HG02852 (cell line): ENCODE results near the gene RNF115.
"Not testable (repeated sequence)": the region's sequence is repeated elsewhere in the genome, so short reads cannot be mapped to it uniquely, and the experiment has no call there.

Experiments
- ATAC-seq: cut with Tn5 transposase; IDR thresholded peaks from one replicate; pipeline ENCODE4 v1.9.1; 2021; ENCODE audit warnings: mild to moderate bottlenecking, moderate library complexity; ENCODE audit not compliant: unreplicated experiment

Gene RNF115

DNA sequence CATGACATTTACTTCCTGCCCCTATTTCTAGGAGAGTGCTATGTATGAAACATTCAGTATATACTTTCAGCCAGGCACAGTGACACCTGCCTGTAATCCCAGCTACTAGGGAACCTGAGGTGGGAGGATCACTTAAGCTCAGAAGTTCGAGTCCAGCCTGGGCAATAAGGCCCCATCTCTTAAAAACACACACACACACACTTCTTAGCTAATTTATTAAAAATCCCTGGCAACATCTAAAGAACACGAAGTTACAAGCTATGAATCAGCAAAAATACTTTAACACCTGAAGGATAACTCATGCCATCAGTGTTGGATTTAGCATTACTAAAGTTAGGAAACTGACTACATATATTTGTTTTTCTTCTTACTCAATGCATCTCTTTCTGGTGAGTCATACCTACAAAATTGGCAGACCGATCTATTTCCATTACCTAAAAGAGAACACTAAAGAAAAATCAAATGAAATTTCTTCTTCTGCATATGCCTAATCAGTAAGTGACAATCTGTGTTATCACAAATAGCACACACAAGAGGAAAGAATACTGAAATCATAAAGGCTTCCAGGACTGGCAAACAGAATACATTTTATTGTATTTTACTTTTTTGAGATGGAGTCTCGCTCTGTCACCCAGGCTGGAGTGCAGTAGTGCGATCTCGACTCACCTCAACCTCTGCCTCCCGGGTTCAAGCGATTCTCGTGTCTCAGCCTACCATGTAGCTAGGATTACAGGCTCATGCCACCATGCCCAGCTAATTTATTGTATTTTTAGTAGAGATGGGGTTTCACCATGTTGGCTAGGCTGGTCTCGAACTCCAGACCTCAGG is 41.4 kb downstream of the RNF115 start:
- no peak for ATAC-seq

DNA sequence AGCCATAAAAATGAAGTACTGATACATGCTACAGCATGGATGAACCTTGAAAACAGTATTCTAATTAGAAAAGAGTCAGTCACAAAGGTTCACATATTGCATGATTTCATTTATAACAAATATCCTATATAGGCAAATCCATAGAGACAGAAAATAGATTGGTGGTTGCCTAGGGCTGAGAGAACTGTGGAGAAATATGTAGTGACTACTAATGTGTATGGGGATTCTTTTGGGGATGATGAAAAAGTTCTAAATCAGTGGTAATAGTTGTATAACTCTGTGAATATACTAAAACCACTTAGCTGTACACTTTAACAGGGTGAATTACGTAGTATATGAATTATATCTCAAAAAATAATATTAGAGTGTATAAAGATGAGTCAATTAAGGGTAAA is 45.8 kb downstream of the RNF115 start:
- no peak for ATAC-seq

DNA sequence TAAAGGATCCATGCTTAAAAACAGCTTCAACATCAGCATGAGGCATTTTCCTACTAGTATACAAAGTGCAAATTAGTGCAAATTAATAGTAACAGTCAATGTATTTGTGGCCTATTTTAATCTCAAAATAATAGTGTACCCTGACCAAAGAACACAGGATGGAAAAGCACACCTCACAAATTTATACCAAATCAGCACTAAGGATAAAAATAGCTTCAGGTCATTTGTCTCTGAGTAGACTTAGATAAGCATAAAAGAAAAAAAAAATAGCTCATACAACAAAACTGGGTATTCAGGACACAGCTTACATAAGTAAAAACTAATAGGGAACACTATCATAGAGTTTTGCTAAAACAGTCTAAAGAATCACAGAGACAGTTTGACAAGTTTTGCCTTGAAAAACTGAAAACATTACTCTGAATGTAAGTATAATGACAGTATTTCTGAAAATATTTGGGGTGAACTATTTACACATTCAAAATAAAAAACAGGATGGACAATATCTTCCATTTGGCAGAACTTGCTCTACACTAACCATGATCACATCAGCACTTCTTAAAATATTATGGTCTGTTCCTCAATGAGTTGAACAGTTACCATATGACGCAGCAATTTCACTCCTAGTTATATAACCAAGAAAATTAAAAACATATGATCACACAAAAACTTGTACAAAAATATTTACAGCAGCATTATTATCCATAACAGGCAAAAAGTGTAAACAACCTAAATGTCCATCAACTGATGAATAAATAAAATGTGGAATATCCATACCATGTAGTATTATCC is 46.3 kb downstream of the RNF115 start:
- no peak for ATAC-seq

DNA sequence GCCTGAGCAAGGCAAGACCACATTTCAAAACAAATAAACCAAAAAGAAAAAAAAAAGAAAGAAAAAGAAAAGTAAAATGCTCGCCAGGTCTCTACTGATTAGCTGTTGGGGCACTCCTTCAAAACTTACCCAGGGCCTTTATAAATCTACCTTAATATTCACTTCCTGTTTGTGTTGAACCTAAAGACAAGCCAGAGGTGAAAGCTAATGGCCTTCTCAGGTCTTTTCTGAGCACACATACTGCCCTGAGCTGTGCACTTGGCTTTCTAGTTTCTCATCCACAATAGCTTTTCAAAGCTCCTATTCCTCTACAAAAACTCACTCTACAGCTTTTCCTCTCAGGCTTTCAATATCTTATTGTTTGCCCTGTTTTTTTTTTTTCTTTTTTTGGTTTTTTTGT is 50.5 kb downstream of the RNF115 start:
- ATAC-seq: no peak

DNA sequence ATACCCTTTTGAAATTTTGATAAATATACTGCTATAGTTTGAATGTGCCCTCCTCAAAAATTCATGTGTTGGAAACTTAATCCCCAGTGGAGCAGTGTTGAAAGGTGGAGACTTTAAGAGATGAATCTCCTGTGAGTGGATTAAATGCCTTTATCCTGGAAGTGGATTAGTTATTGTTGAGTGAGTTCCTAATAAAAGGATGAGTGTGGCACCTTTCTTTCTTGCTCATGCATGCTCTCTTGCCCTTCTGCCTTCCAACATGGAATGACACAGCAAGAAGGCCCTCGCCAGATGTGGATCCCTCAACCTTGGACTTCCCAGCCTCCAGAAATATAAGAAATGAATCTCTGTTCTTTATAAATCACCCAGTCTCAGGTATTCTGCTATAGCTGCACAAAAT is 52.8 kb downstream of the RNF115 start:
- ATAC-seq: no peak

DNA sequence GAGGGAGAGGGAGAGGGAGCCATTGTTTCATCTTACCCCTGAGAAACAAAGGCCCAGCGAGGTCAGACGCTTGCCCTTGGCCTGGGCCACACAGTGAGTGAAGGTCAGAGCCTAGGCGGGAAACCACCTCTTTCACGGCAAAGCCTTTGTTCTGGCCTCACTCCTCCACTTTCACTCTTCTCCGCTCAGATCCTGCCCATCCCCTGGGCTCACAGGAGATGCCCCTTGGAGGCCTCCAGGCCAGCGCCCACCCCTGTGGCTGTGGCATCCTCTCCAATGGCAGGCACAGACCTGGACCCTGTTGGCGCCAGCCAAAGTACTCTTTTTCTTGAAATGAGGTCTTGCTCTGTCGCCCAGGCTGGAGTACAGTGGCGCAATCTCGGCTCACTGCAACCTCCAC is 55.9 kb downstream of the RNF115 start:
- not testable (repeated sequence) for ATAC-seq

DNA sequence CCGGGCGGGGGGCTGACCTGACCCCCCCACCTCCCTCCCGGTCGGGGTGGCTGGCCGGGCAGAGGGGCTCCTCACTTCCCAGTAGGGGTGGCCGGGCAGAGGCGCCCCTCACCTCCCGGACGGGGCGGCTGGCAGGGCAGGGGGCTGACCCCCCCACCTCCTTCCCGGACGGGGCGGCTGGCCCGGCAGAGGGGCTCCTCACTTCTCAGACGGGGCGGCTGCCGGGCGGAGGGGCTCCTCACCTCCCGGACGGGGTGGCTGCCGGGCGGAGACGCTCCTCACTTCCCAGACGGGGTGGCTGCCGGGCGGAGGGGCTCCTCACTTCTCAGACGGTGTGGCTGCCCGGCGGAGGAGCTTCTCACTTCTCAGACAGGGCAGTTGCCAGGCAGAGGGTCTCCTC is 57.0 kb downstream of the RNF115 start:
- not testable (repeated sequence) for ATAC-seq

DNA sequence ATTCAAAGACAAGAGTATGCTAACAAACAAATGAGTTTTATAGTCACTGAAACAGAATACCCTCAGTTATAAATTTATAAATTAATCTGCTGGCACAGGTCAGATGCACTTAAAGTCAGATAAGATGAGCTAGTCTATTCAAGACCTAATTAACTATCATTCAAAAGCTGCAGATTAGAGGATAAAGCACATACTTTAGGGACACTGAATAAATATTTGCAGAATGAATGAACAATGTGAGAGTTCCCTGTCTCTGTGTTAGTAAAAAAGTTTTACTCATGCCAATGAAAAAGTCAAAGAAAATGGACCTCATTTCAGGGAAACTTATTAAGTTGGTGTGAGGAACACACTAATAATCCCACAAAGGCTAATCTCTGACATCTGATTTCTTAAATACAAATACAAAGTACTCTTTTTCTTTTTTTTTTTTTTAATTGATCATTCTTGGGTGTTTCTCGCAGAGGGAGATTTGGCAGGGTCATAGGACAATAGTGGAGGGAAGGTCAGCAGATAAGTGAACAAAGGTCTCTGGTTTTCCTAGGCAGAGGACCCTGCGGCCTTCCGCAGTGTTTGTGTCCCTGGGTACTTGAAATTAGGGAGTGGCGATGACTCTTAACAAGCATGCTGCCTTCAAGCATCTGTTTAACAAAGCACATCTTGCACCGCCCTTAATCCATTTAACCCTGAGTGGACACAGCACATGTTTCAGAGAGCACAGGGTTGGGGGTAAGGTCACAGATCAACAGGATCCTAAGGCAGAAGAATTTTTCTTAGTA is 58.1 kb downstream of the RNF115 start:
- ATAC-seq: not testable (repeated sequence)

DNA sequence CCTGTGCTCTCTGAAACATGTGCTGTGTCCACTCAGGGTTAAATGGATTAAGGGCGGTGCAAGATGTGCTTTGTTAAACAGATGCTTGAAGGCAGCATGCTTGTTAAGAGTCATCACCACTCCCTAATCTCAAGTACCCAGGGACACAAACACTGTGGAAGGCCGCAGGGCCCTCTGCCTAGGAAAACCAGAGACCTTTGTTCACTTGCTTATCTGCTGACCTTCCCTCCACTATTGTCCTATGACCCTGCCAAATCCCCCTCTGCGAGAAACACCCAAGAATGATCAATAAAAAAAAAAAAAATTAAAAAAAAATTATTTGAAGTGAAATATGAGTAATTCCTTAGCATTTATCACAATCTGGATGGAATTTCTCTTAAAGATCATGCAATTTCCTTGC is 58.8 kb downstream of the RNF115 start:
- ATAC-seq: not testable (repeated sequence)

DNA sequence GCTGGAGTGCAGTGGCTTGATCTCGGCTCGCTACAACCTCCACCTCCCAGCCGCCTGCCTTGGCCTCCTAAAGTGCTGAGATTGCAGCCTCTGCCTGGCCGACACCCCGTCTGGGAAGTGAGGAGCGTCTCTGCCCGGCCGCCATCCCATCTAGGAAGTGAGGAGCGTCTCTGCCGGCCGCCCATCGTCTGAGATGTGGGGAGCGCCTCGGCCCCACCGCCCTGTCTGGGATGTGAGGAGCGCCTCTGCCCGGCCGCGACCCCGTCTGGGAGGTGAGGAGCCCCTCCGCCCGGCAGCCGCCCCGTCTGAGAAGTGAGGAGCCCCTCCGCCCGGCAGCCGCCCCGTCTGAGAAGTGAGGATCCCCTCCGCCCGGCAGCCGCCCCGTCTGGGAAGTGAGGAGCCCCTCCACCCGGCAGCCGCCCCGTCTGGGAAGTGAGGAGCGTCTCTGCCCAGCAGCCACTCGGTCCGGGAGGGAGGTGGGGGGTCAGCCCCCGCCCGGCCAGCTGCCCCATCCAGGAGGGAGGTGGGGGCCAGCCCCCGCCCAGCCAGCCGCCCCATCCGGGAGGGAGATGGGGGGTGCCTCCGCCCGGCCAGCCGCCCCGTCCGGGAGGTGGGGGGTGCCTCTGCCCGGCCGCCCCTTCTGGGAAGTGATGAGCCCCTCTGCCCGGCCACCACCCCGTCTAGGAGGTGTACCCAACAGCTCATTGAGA is 59.5 kb downstream of the RNF115 start:
- not testable (repeated sequence) for ATAC-seq

DNA sequence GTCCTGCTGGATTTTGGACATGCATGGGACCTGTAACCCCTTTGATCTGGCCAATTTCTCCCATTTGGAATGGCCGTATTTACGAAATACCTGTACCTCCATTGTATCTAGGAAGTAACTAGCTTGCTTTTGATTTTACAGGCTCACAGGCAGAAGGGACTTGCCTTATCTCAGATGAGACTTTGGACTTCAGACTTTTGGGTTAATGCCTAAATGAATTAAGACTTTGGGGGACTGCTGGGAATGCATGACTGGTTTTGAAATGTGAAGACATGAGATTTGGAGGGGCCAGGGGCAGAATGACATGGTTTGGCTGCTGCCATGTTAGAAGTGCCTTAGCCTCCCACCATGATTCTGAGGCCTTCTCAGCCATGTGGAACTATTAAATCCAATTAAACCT is 61.9 kb downstream of the RNF115 start:
- ATAC-seq: not testable (repeated sequence)

DNA sequence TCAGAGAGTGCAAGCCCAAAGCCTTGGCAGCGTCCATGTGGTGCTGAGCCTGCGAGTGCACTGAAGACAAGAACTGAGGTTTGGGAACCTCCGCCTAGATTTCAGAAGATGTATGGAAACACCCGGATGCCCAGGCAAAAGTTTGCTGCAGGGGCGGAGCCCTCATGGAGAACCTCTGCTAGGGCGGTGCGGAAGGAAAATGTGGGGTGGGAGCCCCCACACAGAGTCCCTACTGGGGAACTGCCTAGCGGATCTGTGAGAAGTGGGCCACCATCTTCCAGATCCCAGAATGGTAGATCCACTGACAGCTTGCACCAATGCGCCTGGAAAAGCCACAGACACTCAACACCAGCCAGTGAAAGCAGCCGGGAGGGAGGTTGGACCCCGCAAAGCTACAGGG is 62.4 kb downstream of the RNF115 start:
- not testable (repeated sequence) for ATAC-seq

DNA sequence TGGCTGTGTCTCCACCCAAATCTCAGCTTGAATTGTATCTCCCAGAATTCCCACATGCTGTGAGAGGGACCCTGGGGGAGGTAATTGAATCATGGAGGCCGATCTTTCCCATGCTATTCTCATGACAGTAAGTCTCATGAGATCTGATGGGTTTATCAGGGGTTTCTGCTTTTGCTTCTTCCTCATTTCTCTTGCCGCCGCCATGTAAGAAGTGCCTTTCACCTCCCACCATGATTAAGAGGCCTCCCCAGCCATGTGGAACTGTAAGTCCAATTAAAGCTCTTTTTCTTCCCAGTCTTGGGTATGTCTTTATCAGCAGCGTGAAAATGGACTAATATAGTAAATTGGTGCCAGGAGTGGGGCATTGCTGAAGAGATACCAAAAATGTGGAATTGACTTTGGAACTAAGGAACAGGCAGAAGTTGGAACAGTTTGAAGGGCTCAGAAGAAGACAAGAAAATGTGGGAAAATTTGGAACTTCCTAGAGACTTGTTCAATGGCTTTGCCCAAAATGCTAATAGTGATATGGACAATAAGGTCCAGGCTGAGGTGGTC is 63.4 kb downstream of the RNF115 start:
- not testable (repeated sequence) for ATAC-seq

DNA sequence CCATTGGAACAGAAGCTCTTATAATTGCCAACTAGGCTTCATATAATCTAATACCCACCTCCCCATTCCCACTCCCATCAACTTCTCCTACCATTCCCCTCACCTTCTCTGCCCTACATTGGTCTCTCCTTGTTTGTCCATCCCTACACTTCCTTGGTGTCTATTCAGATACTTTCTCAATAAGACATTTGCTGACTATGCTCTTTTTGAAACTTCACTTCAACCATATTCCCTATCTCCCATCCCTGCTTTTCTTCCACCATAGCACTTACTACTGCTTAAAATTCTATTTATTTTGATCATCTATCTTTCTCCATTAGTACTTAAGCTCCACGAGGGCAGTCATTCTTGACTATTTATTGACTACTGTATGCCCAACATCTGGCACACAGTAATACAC is 64.2 kb downstream of the RNF115 start:
- no peak for ATAC-seq

DNA sequence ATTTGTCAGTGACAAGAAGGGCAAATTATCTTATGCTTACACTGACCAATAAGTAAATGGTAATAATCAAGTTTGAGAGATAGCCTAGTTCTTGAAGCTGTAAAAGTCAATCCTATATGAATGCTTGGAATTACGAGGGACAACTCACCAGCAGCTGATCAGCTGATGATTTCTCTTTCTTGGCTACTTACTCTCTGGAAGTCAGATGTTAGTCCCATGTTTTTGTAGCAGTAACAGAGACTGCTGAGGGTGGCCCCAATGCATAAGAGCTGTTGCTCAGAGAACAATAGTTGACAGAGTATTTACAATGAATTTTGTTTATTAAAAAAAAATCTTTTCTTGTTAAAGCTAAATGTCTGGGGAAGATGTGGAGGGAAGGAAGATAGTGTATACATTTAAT is 65.3 kb downstream of the RNF115 start:
- ATAC-seq: no peak

DNA sequence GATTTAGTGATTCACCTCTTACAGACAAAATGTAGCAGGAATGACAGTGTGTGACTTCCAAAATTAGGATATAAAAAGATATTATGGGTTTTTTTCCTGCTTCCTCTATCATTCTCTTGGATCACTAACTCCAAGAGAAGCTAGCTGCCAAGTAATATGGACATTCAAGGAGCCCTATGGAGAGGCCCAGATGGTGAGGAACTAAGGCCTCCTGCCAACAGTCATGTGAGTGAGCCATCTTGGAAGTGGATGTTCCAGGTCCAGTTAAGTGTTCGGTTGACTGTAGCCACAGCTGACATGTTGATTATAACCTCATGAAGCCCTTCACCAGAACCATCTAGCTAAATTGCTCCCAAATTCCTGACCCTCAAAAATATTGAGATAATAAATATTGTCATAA is 65.8 kb downstream of the RNF115 start:
- ATAC-seq: no peak

DNA sequence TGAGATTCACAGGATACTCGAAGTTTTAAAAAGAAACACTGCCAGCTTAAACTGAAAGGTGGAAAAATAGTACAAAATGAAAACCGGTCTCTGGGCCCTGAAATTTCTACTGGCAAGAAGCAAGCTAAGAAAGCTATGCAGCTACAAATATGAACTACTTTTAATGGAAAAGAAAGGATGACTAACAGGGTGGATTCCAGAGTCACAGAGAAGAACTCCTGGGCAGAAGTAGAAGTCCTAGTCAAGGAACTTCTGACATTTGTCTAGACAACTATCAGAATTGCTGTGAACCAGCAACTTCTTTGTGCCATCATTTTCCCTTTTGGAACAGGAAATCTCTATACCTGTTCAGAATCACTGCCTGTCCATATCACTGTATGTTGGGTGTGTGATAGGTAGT is 66.5 kb downstream of the RNF115 start:
- no peak for ATAC-seq

DNA sequence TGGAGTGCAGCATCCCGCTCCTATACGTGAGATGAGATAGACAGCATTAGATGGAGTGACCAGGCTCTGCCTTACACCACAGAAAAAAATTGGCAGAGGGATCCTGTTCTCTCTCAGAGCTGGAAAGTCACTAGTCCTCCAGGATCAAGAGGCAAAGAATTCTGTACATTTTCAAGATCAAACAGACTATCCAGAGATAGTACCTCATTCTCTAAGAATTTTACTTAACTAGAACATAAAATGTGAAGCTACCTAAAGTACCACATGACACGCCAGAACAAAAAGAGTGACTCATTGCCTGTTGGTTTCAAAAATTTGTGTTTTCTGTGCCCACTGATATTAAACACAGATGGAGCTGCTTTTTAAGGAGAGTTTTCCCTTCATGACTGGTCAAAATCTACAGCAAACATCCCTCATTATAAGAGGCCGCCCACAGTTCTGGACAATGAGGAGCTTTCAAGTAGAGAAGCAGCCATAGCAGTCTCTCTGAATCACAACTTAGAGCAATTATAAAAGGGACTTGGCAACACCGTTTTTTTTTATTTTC is 72.3 kb downstream of the RNF115 start:
- no peak for ATAC-seq

DNA sequence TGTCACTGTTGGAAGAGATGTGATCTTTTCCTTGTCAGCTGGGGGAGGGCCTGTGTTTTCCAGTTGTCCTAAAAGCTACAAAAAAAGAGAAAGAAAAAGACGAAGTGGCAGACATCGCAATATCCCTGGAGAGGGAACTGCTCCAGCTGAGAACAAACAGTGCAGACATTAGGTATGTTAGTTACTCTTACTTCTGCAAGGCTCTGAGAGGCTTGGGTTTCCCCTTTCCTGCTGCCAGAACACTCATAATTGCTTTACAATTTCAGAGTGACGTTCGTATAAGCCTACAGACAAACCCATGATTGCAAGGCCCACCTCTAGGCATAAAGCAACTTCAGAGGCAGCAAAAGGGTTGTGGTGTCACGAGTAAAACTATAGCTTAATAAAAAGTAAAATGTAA is 73.5 kb downstream of the RNF115 start:
- ATAC-seq: no peak
